Measurements from ENCODE around the gene CCR5.
"Not testable (repeated sequence)": the region's sequence is repeated elsewhere in the genome, so short reads cannot be mapped to it uniquely, and the experiment has no call there.

Gene CCR5

GRCh38 chr3:46380471-46381221, 9.9 kb downstream of the CCR5 start:
- in situ Hi-C loops (cut with HindIII; ENCODE audit: low sequenced_read_pairs) = loop anchor here (5.0 kb wide), 1 partner anchor 48 kb away; no protein-coding TSS in a partner anchor

DNA sequence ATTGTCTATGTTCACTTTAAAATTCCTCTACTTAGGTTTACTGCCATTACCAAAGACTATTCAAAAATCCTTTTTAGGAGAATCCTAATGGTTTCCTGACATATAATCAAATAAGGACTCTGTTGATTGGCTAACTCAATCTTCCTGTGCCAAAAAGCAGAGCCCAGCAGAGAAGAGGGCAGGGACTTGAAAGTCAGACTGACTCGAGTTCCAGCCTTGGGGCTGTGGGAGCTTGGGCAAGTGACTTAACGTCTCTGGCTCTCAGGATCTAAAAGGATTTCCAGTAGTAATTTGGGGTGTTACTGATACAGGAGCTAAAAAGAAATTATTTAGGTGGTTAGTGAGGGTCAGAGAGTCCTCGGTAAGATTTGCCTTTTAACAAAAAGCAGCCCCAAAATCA, 10.9 kb downstream of the CCR5 start:
- in situ Hi-C loops (cut with HindIII; ENCODE audit: low sequenced_read_pairs) = loop anchor here (5.0 kb wide), 1 partner anchor 49 kb away; no protein-coding TSS in a partner anchor

GRCh38 chr3:46383211-46383950, 12.6 kb downstream of the CCR5 start:
- in situ Hi-C loops (cut with HindIII; ENCODE audit: low sequenced_read_pairs) = loop anchor here (5.0 kb wide), 1 partner anchor 51 kb away; no protein-coding TSS in a partner anchor

GRCh38 chr3:46383951-46384330, 13.2 kb downstream of the CCR5 start:
- in situ Hi-C loops (cut with HindIII; ENCODE audit: low sequenced_read_pairs) = loop anchor here (5.0 kb wide), 1 partner anchor 52 kb away; no protein-coding TSS in a partner anchor

DNA sequence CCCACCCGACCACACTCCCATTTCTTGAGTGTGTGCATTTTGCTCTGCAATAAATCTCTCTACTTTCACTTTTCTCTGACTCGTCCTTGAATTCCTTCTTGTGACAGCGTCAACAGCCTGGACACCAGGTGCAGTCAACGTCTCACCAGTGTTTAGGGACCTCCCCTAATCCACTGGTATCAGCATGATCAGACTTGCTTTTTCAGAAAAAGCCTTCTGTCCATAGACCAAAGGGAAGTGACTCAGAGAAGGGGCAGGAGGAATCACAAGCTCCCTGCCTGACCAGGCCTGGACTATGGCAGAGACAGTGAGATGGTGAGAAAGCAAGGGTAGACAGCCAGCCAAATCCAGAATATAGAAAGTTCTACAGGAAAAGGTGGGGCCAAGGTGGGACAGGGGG, 15.5 kb downstream of the CCR5 start:
- in situ Hi-C loops (cut with HindIII; ENCODE audit: low sequenced_read_pairs) = no loop called here

- in situ Hi-C loops (cut with HindIII; ENCODE audit: low sequenced_read_pairs) = not testable (repeated sequence)
These were observed 18.1 kb downstream of the CCR5 start for GRCh38 chr3:46388847-46389246.

DNA sequence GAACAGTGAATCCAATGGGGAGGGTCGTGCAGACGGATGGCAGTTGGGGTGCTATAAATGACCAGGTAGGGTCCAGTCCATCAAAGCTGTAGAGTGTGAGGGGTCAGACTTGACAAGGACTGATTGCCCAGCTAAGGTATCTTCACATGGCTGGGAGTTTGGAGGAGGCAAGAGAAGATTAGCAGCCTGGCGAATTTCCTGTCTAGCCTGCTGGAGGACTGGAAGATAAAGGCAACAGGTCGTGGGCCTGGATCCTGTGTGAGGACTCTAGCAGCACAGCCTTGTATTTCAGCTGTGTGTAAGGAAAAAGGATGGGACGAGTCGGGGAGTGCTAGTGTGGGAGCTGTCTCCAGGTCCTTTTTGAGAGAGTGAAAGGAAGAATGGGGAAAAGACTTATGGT, 18.6 kb downstream of the CCR5 start:
- in situ Hi-C loops (cut with HindIII; ENCODE audit: low sequenced_read_pairs) = no loop called here

- in situ Hi-C loops (cut with HindIII; ENCODE audit: low sequenced_read_pairs) = not testable (repeated sequence)
These were observed 20.8 kb downstream of the CCR5 start for GRCh38 chr3:46391526-46391925.

- in situ Hi-C loops (cut with HindIII; ENCODE audit: low sequenced_read_pairs) = no loop called here
These were observed 22.3 kb downstream of the CCR5 start for GRCh38 chr3:46393011-46393410.

DNA sequence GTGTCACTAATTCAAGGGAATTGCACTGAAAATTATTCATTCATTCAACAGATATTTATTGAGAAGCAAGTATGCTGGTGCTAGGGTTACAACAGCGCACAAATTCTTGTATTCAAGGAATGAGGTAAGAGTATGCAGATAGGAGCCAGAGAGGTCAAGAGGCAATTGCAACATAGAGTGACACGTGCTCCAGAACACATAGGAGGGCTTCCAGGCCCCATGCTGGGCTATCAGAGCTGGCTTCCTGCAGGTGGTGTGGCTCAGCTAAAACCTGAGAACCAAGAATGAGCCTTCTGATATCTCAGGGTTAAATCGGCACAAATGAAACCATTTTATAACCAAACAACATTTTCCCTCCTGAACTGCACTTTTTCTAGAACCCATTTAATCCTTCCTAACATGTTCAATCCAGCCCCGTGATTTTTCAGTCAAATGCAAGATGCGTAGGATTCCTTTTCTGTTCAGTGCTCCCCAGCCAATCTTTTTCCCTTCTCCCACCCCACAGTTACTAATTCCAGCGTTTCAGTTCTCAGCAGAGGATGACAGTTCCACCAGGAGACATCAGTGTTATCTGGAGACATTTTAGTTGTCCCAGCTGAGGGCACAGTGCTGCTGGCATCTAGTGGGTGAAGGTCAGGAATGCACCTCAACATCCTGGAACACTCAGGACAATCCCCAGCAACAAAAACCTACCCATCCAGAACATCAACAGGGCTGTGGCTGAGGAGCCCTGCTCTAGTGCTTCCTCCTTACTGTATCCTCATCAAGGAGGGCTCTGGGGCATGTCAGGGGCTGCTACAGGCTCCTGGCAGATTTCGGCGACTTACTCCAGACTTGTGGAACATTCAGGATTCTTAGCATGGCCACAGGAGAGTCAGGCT, 23.0 kb downstream of the CCR5 start:
- in situ Hi-C loops (cut with HindIII; ENCODE audit: low sequenced_read_pairs) = no loop called here

DNA sequence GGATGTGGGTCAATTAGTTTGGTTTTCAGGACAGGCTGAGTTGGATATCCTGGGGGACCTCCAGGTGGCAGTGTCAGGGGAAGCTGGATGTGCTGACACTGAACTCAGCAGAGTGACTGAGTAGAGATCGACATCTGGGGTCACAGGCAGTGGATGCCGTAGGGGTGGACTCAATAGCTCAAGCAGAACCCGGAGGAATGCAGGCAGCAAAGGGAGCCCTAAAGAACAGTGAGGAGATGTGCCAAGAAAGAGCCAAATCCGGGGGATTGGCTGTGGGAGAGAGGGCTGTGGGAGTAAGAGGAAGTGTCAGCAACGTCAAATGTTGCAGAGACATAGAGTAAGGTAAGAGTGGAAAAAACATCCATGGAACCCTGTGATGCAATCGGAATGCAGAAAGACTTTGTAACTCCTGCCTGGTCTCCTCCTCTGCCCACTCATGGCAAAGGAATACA, 24.5 kb downstream of the CCR5 start:
- in situ Hi-C loops (cut with HindIII; ENCODE audit: low sequenced_read_pairs) = no loop called here

GRCh38 chr3:46395766-46396530, 25.2 kb downstream of the CCR5 start:
- in situ Hi-C loops (cut with HindIII; ENCODE audit: low sequenced_read_pairs) = no loop called here

DNA sequence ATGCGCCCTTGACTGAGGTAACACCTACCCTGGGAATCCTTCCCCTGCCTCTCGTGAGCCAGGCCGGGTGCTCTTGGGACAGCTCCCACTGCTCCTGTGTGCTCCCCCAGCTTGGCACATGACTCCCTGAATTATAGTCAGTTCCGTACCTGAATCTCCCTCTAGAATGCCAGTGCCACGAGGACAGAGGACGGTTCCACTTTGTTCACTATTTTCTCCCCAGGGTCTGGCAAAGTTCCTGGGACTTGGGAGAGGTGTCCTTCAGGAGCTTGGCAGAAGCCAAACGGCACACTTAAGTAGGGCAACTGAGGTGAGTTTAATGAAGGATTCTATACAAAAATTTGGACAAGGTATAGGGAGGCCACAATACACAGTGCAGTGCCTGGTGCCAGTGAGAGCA, 26.4 kb downstream of the CCR5 start:
- in situ Hi-C loops (cut with HindIII; ENCODE audit: low sequenced_read_pairs) = no loop called here

DNA sequence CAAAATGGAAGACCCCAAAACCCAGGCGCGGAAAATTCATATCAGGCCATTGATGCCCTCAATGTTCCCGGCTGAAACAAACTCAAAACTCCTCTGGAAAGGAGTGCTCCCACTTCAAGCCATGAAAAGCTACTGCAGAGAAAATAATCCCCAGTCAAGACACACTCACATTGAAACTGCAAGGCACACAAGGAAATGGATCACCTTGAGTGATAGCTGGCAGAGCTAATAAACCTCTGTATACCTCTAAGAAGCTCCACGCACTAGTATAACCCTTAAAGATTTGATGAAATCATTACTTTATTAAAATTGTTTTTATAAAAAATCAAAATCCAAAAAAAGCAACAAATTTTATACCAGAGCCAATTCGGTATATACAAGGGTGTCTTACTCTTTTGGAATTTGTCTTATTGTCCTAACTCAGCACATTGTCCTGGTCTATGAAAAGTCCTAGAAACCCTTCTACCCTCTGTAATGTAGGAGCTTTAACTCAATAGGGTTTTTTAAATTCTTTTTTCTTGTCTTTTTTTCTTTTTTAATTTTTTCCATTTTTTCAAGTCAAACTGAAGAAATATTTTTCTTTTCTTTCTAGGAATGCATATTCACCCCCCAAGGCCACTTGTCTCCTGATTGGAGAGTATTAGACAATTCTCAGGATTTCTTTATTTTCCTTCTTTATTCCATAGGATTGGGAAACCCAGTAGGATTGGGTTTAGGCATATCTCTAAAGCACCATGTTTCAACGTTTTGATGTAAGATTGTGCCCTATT, 27.6 kb downstream of the CCR5 start:
- in situ Hi-C loops (cut with HindIII; ENCODE audit: low sequenced_read_pairs) = no loop called here

DNA sequence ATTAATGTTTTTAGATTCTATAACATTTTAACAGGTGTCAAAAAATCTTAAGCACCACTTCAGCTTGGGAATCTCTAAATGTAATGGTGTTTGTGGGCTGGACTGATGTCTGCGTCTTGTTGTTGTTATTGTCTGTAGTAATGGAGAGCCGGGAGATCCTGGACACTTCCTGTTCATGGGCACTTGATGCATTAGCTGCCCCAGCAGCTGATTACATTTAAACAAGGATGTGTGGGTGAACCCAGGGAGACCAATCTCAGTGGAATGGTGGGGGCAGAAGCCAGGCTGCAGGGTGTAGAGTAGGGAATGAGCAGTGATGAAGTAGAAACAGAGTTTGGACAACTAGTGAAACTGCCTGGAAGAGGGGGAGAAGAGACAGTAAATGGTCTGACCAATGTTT, 28.4 kb downstream of the CCR5 start:
- in situ Hi-C loops (cut with HindIII; ENCODE audit: low sequenced_read_pairs) = no loop called here

DNA sequence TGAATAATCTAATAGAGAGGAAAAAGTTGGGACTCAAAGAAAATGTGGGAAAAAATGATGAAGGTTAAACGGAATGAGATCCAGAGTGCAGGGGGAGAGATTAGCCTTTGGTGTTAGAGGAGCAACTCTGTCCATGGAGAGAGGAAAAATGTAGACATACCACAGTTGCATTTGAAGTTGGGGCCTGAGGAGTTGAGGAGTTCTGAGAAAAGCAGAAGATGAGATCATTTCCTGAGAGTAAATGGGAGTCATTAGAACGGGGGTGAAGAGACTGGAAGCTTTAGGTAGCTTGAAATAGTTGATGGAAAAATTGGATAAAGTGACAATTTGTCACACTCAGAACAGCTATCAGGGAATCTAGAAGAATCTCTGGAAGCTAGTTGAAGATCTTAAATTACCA, 28.8 kb downstream of the CCR5 start:
- in situ Hi-C loops (cut with HindIII; ENCODE audit: low sequenced_read_pairs) = no loop called here

DNA sequence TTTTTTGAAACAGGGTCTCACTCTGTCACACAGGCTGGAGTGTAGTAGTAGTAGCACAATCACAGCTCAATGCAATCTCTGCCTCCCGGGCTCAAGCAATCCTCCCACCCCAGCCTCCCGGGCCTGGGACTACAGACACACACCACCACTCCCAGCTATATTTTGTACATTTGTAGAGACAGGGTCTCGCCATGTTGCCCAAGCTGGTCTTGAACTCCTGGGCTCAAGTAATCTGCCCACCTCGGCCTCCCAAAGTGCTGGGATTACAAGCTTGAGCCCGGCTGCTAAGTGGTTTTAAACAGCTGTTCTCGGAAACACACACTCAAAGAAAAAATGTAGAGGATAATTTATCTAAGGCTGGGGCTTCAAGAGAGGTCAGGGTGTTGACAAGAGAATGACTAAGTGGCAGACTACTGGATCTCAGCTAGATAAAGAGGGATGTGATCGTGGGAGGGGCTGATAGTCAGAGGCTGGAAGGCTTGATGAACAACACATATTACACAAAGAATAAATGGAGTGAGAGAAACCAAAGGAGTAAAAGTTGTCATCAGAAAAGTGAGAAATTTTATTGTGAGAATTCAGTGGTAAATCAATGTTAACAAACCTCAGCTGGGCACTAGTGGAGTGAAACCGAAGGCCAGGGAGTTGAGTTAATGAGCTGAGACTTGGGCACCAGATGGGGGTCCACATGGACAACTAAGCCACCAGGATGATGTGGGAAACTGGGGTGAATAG, 29.4 kb downstream of the CCR5 start:
- in situ Hi-C loops (cut with HindIII; ENCODE audit: low sequenced_read_pairs) = loop anchor here (10.0 kb wide), 1 partner anchor 675 kb away; no protein-coding TSS in a partner anchor

DNA sequence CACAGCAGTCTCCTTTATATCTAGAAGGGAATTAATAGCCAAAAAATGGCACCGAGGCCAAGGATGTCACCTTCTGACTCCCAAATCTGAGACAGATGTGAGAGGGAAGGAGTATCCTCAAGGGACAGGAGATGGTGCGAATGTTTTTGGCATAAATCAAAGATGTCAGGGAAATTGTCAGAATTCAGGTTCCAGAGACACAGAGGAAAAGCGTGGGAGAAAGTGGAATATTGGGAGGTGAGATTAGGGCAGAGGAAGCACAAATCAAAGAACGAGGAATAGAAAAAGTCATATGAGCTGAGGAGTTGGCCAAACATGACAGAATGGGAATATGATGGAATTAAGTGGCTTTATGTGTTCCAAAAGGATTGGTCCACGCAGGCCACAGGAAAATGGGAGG, 30.1 kb downstream of the CCR5 start:
- in situ Hi-C loops (cut with HindIII; ENCODE audit: low sequenced_read_pairs) = loop anchor here (10.0 kb wide), 1 partner anchor 676 kb away; no protein-coding TSS in a partner anchor

- in situ Hi-C loops (cut with HindIII; ENCODE audit: low sequenced_read_pairs) = loop anchor here (10.0 kb wide), 1 partner anchor 677 kb away; no protein-coding TSS in a partner anchor
These were observed 30.8 kb downstream of the CCR5 start for GRCh38 chr3:46401579-46401978.

All from endothelial cell of hepatic sinusoid (primary cell).